ENCODE results near the gene RNF157. TPM values are rescaled to one million over a fixed set of nuclear protein-coding genes. Genes with fewer than 3 reads are reported as not detected.

The RNF157 gene
- total and polyA plus RNA-seq, 2 of the 13 experiments (the other 11 are each of a cell fraction or from before 2014, with no cell fraction given): 0.44 to 1.5 TPM

GRCh38 chr17:76246080-76247066, 6.1 kb upstream of the RNF157 start (continued):
- peak; percentile 66; the same call in 1 of the 2 replicates for TF ChIP-seq TFAP4 (IDR thresholded peaks at IDR 0.05; ENCODE audit: borderline replicate concordance, low read depth)
- TF ChIP-seq AFF4 (CRISPR knock-in tag; IDR thresholded peaks at IDR 0.05): no peak
- peak; percentile 32; the same call in 1 of the 2 replicates for TF ChIP-seq NR2F6 (IDR thresholded peaks at IDR 0.05)
- TF ChIP-seq NR2F6 (CRISPR knock-in tag; IDR thresholded peaks at IDR 0.05): peak; percentile 55; the same call in 1 of the 2 replicates
- no peak for TF ChIP-seq NFE2L1 (CRISPR knock-in tag; IDR thresholded peaks at IDR 0.05; ENCODE audit: borderline replicate concordance)
- no peak; the same call in 1 of the 2 replicates for TF ChIP-seq MTA1 (CRISPR knock-in tag; IDR thresholded peaks at IDR 0.05; ENCODE audit: borderline replicate concordance)
- no peak for TF ChIP-seq IRF9 (CRISPR knock-in tag; IDR thresholded peaks at IDR 0.05; ENCODE audit: borderline replicate concordance)
- TF ChIP-seq NCOA2 (CRISPR knock-in tag; IDR thresholded peaks at IDR 0.05): no peak
- no peak for TF ChIP-seq CAMTA2 (CRISPR knock-in tag; IDR thresholded peaks at IDR 0.05; ENCODE audit: borderline replicate concordance)
- TF ChIP-seq SP1 (IDR thresholded peaks at IDR 0.05): no peak
- TF ChIP-seq SP1 (CRISPR knock-in tag; IDR thresholded peaks at IDR 0.05): no peak; the same call in 1 of the 2 replicates
- TF ChIP-seq CHD2 (IDR thresholded peaks at IDR 0.05; ENCODE audit: low read depth, low read length): no peak
- no peak for TF ChIP-seq KMT2B (CRISPR knock-in tag; IDR thresholded peaks at IDR 0.05)
- TF ChIP-seq RBM39 (IDR thresholded peaks at IDR 0.05; ENCODE audit: low read depth, low read length, poor library complexity, severe bottlenecking): no peak
- TF ChIP-seq TEF (CRISPR knock-in tag; IDR thresholded peaks at IDR 0.05): no peak
- TF ChIP-seq GPBP1L1 (CRISPR knock-in tag; IDR thresholded peaks at IDR 0.05): no peak
- no peak for TF ChIP-seq MIER2 (CRISPR knock-in tag; IDR thresholded peaks at IDR 0.05)
- no peak for TF ChIP-seq HES4 (CRISPR knock-in tag; IDR thresholded peaks at IDR 0.05; ENCODE audit: borderline replicate concordance)
- TF ChIP-seq GTF3A (CRISPR knock-in tag; conservative IDR thresholded peaks at IDR 0.05): no peak
- TF ChIP-seq TCF7L2 (IDR thresholded peaks at IDR 0.05; ENCODE audit: low read depth, low read length): no peak
